Ishikawa (cell line): ENCODE measurements around the gene UBE3D.

Source experiments
- EP300 ChIP-seq: IDR thresholded peaks from 2 replicates; pipeline ENCODE4 v1.6.1; 2012; ENCODE audit warnings: borderline replicate concordance
- NFIC ChIP-seq: IDR thresholded peaks from 2 replicates; pipeline ENCODE4 v1.6.1; 2012
- TCF12 ChIP-seq: IDR thresholded peaks from 2 replicates; pipeline ENCODE4 v1.6.1; 2012; ENCODE audit warnings: low read depth
- TEAD4 ChIP-seq: IDR thresholded peaks from 2 replicates; pipeline ENCODE4 v1.6.1; 2012
- YY1 ChIP-seq: IDR thresholded peaks from 2 replicates; pipeline ENCODE4 v1.6.1; 2012; ENCODE audit warnings: low read depth

DNA sequence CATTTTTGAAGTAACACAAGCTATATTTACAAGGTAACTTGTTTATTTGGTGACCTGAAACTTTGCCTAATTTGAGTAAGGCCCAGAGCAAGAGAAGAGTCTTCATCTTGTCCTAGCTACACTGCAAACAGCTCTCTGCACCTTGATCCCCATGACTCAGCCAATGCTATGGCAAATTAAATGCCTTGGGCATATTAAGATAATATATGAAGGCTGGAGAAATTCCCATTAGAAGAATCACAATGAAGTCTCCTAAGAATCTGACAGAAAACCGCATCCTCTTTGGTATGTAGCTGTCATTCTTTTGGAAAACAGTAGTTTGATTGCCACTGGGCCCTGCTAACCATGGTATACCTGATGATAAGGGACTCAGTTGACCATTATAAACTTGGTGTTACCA is 204.5 kb downstream of the UBE3D start:
- no peak for TF ChIP-seq EP300
- TF ChIP-seq NFIC = no peak
- TF ChIP-seq YY1 = no peak
- no peak for TF ChIP-seq TCF12
- TF ChIP-seq TEAD4 = no peak
